HG02973 (cell line): ENCODE data around the gene DAB1.

Experiments used
- ATAC-seq: cut with Tn5 transposase; IDR thresholded peaks from one replicate; pipeline ENCODE4 v1.9.1; 2021; ENCODE audit warnings: moderate library complexity; ENCODE audit not compliant: unreplicated experiment

DAB1 gene

GRCh38 chr1:57418971-57419370 lies 4.9 kb downstream of the DAB1 start:
- no peak for ATAC-seq

GRCh38 chr1:57411262-57411661 lies 12.6 kb downstream of the DAB1 start:
- ATAC-seq = no peak

- ATAC-seq = no peak
These were observed 13.4 kb downstream of the DAB1 start for GRCh38 chr1:57410508-57410907.

GRCh38 chr1:57407928-57408327 lies 15.9 kb downstream of the DAB1 start:
- ATAC-seq = no peak

GRCh38 chr1:57406428-57406970 lies 17.4 kb downstream of the DAB1 start:
- ATAC-seq = no peak

- ATAC-seq = no peak
These were observed 19.0 kb downstream of the DAB1 start for GRCh38 chr1:57404884-57405283.

GRCh38 chr1:57403201-57403600 lies 20.7 kb downstream of the DAB1 start:
- no peak for ATAC-seq

GRCh38 chr1:57401671-57402070 lies 22.2 kb downstream of the DAB1 start:
- ATAC-seq = no peak

GRCh38 chr1:57400048-57400447 lies 23.8 kb downstream of the DAB1 start:
- no peak for ATAC-seq

GRCh38 chr1:57393058-57393584 lies 30.7 kb downstream of the DAB1 start:
- ATAC-seq = no peak

GRCh38 chr1:57385336-57385735 lies 38.5 kb downstream of the DAB1 start:
- no peak for ATAC-seq

GRCh38 chr1:57384901-57385300 lies 39.0 kb downstream of the DAB1 start:
- no peak for ATAC-seq

GRCh38 chr1:57384284-57384683 lies 39.6 kb downstream of the DAB1 start:
- ATAC-seq = no peak

GRCh38 chr1:57381871-57382270 lies 42.0 kb downstream of the DAB1 start:
- ATAC-seq = no peak

GRCh38 chr1:57381426-57381825 lies 42.4 kb downstream of the DAB1 start:
- no peak for ATAC-seq

GRCh38 chr1:57380923-57381322 lies 42.9 kb downstream of the DAB1 start:
- ATAC-seq = no peak

- ATAC-seq = no peak
These were observed 45.3 kb downstream of the DAB1 start for GRCh38 chr1:57378534-57378933.

- ATAC-seq = no peak
These were observed 46.3 kb downstream of the DAB1 start for GRCh38 chr1:57377339-57378139.

- ATAC-seq = no peak
These were observed 47.8 kb downstream of the DAB1 start for GRCh38 chr1:57376041-57376440.

GRCh38 chr1:57369889-57370288 lies 54.0 kb downstream of the DAB1 start:
- no peak for ATAC-seq

- no peak for ATAC-seq
These were observed 55.9 kb downstream of the DAB1 start for GRCh38 chr1:57367945-57368344.

GRCh38 chr1:57363643-57364042 lies 60.2 kb downstream of the DAB1 start:
- ATAC-seq = no peak

- no peak for ATAC-seq
These were observed 60.7 kb downstream of the DAB1 start for GRCh38 chr1:57363165-57363564.
